T-cell (primary cell): ENCODE data around the gene AGBL1. TPM values are rescaled to one million over a fixed set of nuclear protein-coding genes. Genes with fewer than 3 reads are reported as not detected.

Experiments
- ATAC-seq, 4 experiments: fragments of 200-7000 bp in 3 of 4; fragments of 150-1000 bp in 1 of 4; cut with Tn5 transposase; replicated peaks in 1 of 4; 1 replicate in 3 of 4; 2 replicates in 1 of 4; pipeline ENCODE4 v1.10.0; 2021; ENCODE audit warnings: moderate library complexity in 3 of 4, mild to moderate bottlenecking in 2 of 4, moderate number of reproducible peaks in 1 of 4
- CTCF ChIA-PET, 2 donors: fragments of 300-600 bp; sonication (Branson Sonifier 250); formaldehyde crosslinking; loops; one replicate each; lab custom pipeline; 2022; ENCODE audit warnings: antibody characterized with exemption in 2 of 2; lab: Charles Lee
- POLR2A ChIA-PET, 2 donors: fragments of 300-600 bp; sonication (Branson Sonifier 250); formaldehyde crosslinking; loops; one replicate each; lab custom pipeline; 2022; ENCODE audit warnings: antibody characterized with exemption in 2 of 2; lab: Charles Lee
- DNase-seq, 35 experiments: peaks; one replicate each; pipeline versions ENCODE4 v3.0.0 to v3.0.0-alpha.2; 2013 to 2023
- H3K27ac ChIP-seq: one replicate; pipeline ENCODE4 v1.5.1; 2013; ENCODE audit warnings: low read length
- H3K27me3 ChIP-seq, 2 experiments: replicated peaks in 1 of 2; 1 replicate in 1 of 2; 2 replicates in 1 of 2; pipeline versions ENCODE4 v1.6.1 to v1.7.0; 2013; ENCODE audit warnings: low read length in 1 of 2, mixed read lengths in 1 of 2; ENCODE audit not compliant: control insufficient read depth in 2 of 2, insufficient read depth in 2 of 2; ENCODE audit errors: extremely low read depth in 1 of 2
- H3K36me3 ChIP-seq, 2 donors: 1 replicate in 1 of 2; 2 replicates in 1 of 2; pipeline versions ENCODE4 v1.6.1 to v1.7.0; 2013; ENCODE audit warnings: low read length in 1 of 2; ENCODE audit not compliant: control insufficient read depth in 2 of 2, insufficient read depth in 1 of 2; ENCODE audit errors: extremely low read depth in 1 of 2
- H3K4me1 ChIP-seq, 2 experiments: 1 replicate in 1 of 2; 2 replicates in 1 of 2; pipeline versions ENCODE4 v1.6.1 to v1.7.0; 2013; ENCODE audit warnings: low read length in 2 of 2, mixed read lengths in 1 of 2; ENCODE audit not compliant: insufficient read depth in 2 of 2, control insufficient read depth in 1 of 2; ENCODE audit errors: extremely low read depth in 1 of 2
- H3K4me3 ChIP-seq, 2 donors: 1 replicate in 1 of 2; 2 replicates in 1 of 2; pipeline versions ENCODE4 v1.5.1 to v1.7.0; 2013; ENCODE audit warnings: mild to moderate bottlenecking in 2 of 2, low read length in 1 of 2, moderate library complexity in 1 of 2; ENCODE audit not compliant: control insufficient read depth in 1 of 2; ENCODE audit errors: extremely low read depth in 1 of 2
- H3K9me3 ChIP-seq: 2 replicates; pipeline ENCODE4 v1.7.0; 2013
- H3K27ac Mint-ChIP-seq, 2 donors: one replicate each; pipeline ENCODE4 v1.8.0; 2020 to 2021; ENCODE audit warnings: mild to moderate bottlenecking in 2 of 2, mixed read lengths in 2 of 2
- H3K27me3 Mint-ChIP-seq, 2 donors: one replicate each; pipeline ENCODE4 v1.8.0; 2021 to 2022; ENCODE audit warnings: mixed read lengths in 2 of 2
- H3K36me3 Mint-ChIP-seq: one replicate; pipeline ENCODE4 v1.8.0; 2021; ENCODE audit warnings: mixed read lengths
- H3K4me1 Mint-ChIP-seq, 3 donors: one replicate each; pipeline ENCODE4 v1.8.0; 2020 to 2022; ENCODE audit warnings: mixed read lengths in 3 of 3, mild to moderate bottlenecking in 1 of 3
- H3K4me3 Mint-ChIP-seq, 3 donors: one replicate each; pipeline ENCODE4 v1.8.0; 2020 to 2022; ENCODE audit warnings: mild to moderate bottlenecking in 3 of 3, mixed read lengths in 3 of 3, moderate library complexity in 3 of 3
- H3K9me3 Mint-ChIP-seq, 3 donors: one replicate each; pipeline ENCODE4 v1.8.0; 2020 to 2022; ENCODE audit warnings: mixed read lengths in 3 of 3
- WGBS: methylation state at CpG from one replicate; pipeline ENCODE4 v1.1.5; 2013; ENCODE audit warnings: missing lambda C conversion rate; ENCODE audit not compliant: insufficient coverage; 5-methylcytosine and 5-hydroxymethylcytosine counted together
- total RNA-seq, 35 experiments: library from RNA in 6 of 35; stranded (reverse) in 6 of 35; fragments of 120-200 nt in 1 of 35; gene quantifications; one replicate each; pipeline versions ENCODE4 v1.2.1 to v1.2.4 and lab custom pipeline; 2013 to 2026

The AGBL1 gene
- total RNA-seq, 5 donors from 2014 or later (not counting 1 experiment from before 2014, with no cell fraction given), result not detected

GRCh38 chr15:86411916-86412315 is 332.2 kb downstream of the AGBL1 start:
- DNase-seq, result no peak
- H3K27ac ChIP-seq, result no peak overlapping the region
- Mint-ChIP-seq H3K27me3 (peaks cover 3 to 7% of the 10 kb centered on the region in 2 donors), H3K4me1 (no peaks in the 10 kb centered on the region), H3K36me3 (no peaks in the 10 kb centered on the region), H3K9me3 (no peaks in the 10 kb centered on the region), H3K4me3 (no peak overlapping the region), H3K27ac (no peak overlapping the region)
- CTCF ChIA-PET, result no interaction called here
- H3K27me3 ChIP-seq, result no peaks in the 10 kb centered on the region
- POLR2A ChIA-PET, result no interaction called here
- ATAC-seq, result no peak
- H3K4me1 ChIP-seq, result no peaks in the 10 kb centered on the region
- H3K9me3 ChIP-seq, result no peaks in the 10 kb centered on the region
- no peak overlapping the region for H3K4me3 ChIP-seq
- H3K36me3 ChIP-seq, result no peaks in the 10 kb centered on the region
- 79% methylated on average over 2 of the region's 2 CpGs for WGBS

DNA sequence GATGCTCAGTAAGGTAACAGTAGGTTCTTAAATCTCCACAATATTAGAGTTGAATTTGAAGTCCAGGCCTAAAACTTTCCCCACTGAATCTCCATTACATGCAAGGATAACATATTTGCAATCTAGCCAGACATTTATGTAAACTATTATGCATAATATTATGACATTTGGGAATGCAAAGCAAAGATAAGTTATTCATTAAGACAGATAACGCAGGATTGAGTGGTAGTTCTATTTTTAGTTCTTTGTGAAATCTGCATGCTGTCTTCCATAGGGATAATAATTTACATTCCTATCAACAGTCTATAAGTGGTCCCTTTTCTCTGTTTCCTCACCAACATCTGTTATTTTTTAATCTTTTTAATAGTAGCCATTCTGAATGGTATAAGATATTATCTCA is 333.5 kb downstream of the AGBL1 start:
- CTCF ChIA-PET, result no interaction called here
- POLR2A ChIA-PET, result no interaction called here
- Mint-ChIP-seq H3K4me3 (no peak overlapping the region), H3K27me3 (peaks cover 3 to 7% of the 10 kb centered on the region in 2 donors), H3K9me3 (no peaks in the 10 kb centered on the region), H3K4me1 (no peaks in the 10 kb centered on the region), H3K27ac (no peak overlapping the region), H3K36me3 (no peaks in the 10 kb centered on the region)
- H3K36me3 ChIP-seq, result no peaks in the 10 kb centered on the region
- ATAC-seq, result no peak
- no peaks in the 10 kb centered on the region for H3K4me1 ChIP-seq
- H3K9me3 ChIP-seq, result no peaks in the 10 kb centered on the region
- H3K27me3 ChIP-seq, result no peaks in the 10 kb centered on the region
- no peak for DNase-seq
- no peak overlapping the region for H3K4me3 ChIP-seq
- H3K27ac ChIP-seq, result no peak overlapping the region
- WGBS, result no CpG with 5 or more reads among the region's 1 CpG

- no peak for ATAC-seq
- Histone ChIP-seq H3K4me3 (no peak overlapping the region), H3K36me3 (no peaks in the 10 kb centered on the region), H3K27ac (no peak overlapping the region), H3K4me1 (no peaks in the 10 kb centered on the region), H3K27me3 (no peaks in the 10 kb centered on the region), H3K9me3 (no peaks in the 10 kb centered on the region)
- no peaks in the 10 kb centered on the region for H3K36me3 Mint-ChIP-seq
- ChIA-PET POLR2A (no interaction called here), CTCF (no interaction called here)
- no peaks in the 10 kb centered on the region for H3K4me1 Mint-ChIP-seq
- WGBS, result no CpG with 5 or more reads among the region's 3 CpGs
- H3K27me3 Mint-ChIP-seq, result peaks cover 0 to 4% of the 10 kb centered on the region in 2 donors
- H3K4me3 Mint-ChIP-seq, result no peak overlapping the region
- no peak for DNase-seq
- peaks cover 6 to 17% (median 11%) of the 10 kb centered on the region in 3 donors for H3K9me3 Mint-ChIP-seq
- no peak overlapping the region for H3K27ac Mint-ChIP-seq
Observed at GRCh38 chr15:86425746-86426145, 346.1 kb downstream of the AGBL1 start.

- WGBS, result 88% methylated on average over 2 of the region's 2 CpGs
- ATAC-seq, result no peak
- Histone ChIP-seq H3K27ac (no peak overlapping the region), H3K36me3 (no peaks in the 10 kb centered on the region), H3K4me1 (no peaks in the 10 kb centered on the region), H3K9me3 (no peaks in the 10 kb centered on the region), H3K27me3 (peaks cover 0 to 3% of the 10 kb centered on the region in 2 experiments), H3K4me3 (no peak overlapping the region)
- CTCF ChIA-PET, result no interaction called here
- no peaks in the 10 kb centered on the region for H3K9me3 Mint-ChIP-seq
- no peaks in the 10 kb centered on the region for H3K36me3 Mint-ChIP-seq
- no peak for DNase-seq
- POLR2A ChIA-PET, result no interaction called here
- H3K27me3 Mint-ChIP-seq, result no peaks in the 10 kb centered on the region
- H3K27ac Mint-ChIP-seq, result no peak overlapping the region
- H3K4me1 Mint-ChIP-seq, result no peaks in the 10 kb centered on the region
- H3K4me3 Mint-ChIP-seq, result no peak overlapping the region
Observed at GRCh38 chr15:86432861-86433260, 353.2 kb downstream of the AGBL1 start.

DNA sequence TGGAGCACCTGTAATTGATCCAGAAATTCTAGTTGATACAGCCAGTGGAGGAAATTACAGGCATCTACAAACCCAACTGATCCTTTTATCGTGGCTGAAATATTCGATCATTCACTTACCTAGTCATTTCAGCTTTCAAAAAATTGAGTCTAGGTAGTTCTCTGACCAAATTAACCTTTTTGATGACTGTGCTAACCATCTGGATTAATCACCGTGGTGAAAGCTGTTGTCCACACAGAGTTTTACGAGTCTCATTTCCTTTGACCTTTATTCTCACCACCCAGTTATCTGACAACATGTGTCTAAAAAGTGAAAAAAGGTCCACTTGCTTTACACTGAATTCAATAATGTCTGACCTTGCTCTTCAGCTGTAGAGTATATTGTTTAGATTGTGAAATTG is 354.3 kb downstream of the AGBL1 start:
- H3K27ac Mint-ChIP-seq, result no peak overlapping the region
- H3K36me3 ChIP-seq, result no peaks in the 10 kb centered on the region
- no peaks in the 10 kb centered on the region for H3K9me3 ChIP-seq
- no peaks in the 10 kb centered on the region for H3K36me3 Mint-ChIP-seq
- H3K4me3 ChIP-seq, result no peak overlapping the region
- no peaks in the 10 kb centered on the region for H3K9me3 Mint-ChIP-seq
- 67% methylated on average over 2 of the region's 4 CpGs for WGBS
- DNase-seq, result no peak
- no peaks in the 10 kb centered on the region for H3K27me3 Mint-ChIP-seq
- H3K4me3 Mint-ChIP-seq, result no peak overlapping the region
- ATAC-seq, result no peak
- ChIA-PET CTCF (no interaction called here), POLR2A (no interaction called here)
- H3K27me3 ChIP-seq, result peaks cover 0 to 3% of the 10 kb centered on the region in 2 experiments
- H3K27ac ChIP-seq, result no peak overlapping the region
- no peaks in the 10 kb centered on the region for H3K4me1 ChIP-seq
- no peaks in the 10 kb centered on the region for H3K4me1 Mint-ChIP-seq

- Histone ChIP-seq H3K27ac (no peak overlapping the region), H3K36me3 (no peaks in the 10 kb centered on the region), H3K4me1 (no peaks in the 10 kb centered on the region), H3K9me3 (no peaks in the 10 kb centered on the region), H3K27me3 (no peaks in the 10 kb centered on the region), H3K4me3 (no peak overlapping the region)
- no peak for ATAC-seq
- Mint-ChIP-seq H3K4me1 (no peaks in the 10 kb centered on the region), H3K9me3 (no peaks in the 10 kb centered on the region), H3K27me3 (no peaks in the 10 kb centered on the region), H3K4me3 (no peak overlapping the region), H3K27ac (no peak overlapping the region), H3K36me3 (no peaks in the 10 kb centered on the region)
- no CpG with 5 or more reads among the region's 4 CpGs for WGBS
- ChIA-PET CTCF (no interaction called here), POLR2A (no interaction called here)
- no peak for DNase-seq
Observed at GRCh38 chr15:86439614-86440013, 359.9 kb downstream of the AGBL1 start.

- H3K27me3 Mint-ChIP-seq, result peaks cover 2 to 4% of the 10 kb centered on the region in 2 donors
- no peak overlapping the region for H3K4me3 ChIP-seq
- H3K9me3 Mint-ChIP-seq, result no peaks in the 10 kb centered on the region
- H3K36me3 Mint-ChIP-seq, result no peaks in the 10 kb centered on the region
- H3K4me1 ChIP-seq, result no peaks in the 10 kb centered on the region
- no CpG with 5 or more reads among the region's 2 CpGs for WGBS
- no peak overlapping the region for H3K27ac Mint-ChIP-seq
- no peak overlapping the region for H3K27ac ChIP-seq
- ChIA-PET POLR2A (no interaction called here), CTCF (no interaction called here)
- no peaks in the 10 kb centered on the region for H3K4me1 Mint-ChIP-seq
- DNase-seq (no peak), ATAC-seq (no peak)
- H3K27me3 ChIP-seq, result no peaks in the 10 kb centered on the region
- no peaks in the 10 kb centered on the region for H3K9me3 ChIP-seq
- no peak overlapping the region for H3K4me3 Mint-ChIP-seq
- no peaks in the 10 kb centered on the region for H3K36me3 ChIP-seq
Observed at GRCh38 chr15:86444527-86444926, 364.9 kb downstream of the AGBL1 start.
